ENCODE measurements around the gene FOXP4. TPM values are rescaled to one million over a fixed set of nuclear protein-coding genes. Genes with fewer than 3 reads are reported as not detected.
A peak's percentile ranks its signal among the peaks of the same experiment; 100 is the strongest.

FOXP4 gene
- total RNA-seq, 1 donor from 2014 or later, result 41.9 TPM

GRCh38 chr6:41502566-41502916 is 43.6 kb upstream of the FOXP4 start:
- Mint-ChIP-seq H3K9me3 (ENCODE audit: unreplicated experiment) (peaks cover 4% of the 10 kb centered on the region), H3K27ac (ENCODE audit: unreplicated experiment) (no peak overlapping the region), H3K27me3 (ENCODE audit: low read depth, unreplicated experiment) (peaks cover 28% of the 10 kb centered on the region), H3K36me3 (ENCODE audit: low read depth, unreplicated experiment) (peaks cover 3% of the 10 kb centered on the region), H3K4me1 (ENCODE audit: low read depth, unreplicated experiment) (peaks cover 22% of the 10 kb centered on the region), H3K4me3 (ENCODE audit: unreplicated experiment) (no peak overlapping the region)
- Histone ChIP-seq H3K27me3 (ENCODE audit: insufficient read depth, low read length) (peaks cover 14% of the 10 kb centered on the region), H4K20me1 (ENCODE audit: insufficient read depth, low read length) (no peaks in the 10 kb centered on the region), H2AFZ (ENCODE audit: low read depth, low read length) (peak overlapping the region; percentile 39), H3K9ac (ENCODE audit: low read length) (no peak overlapping the region), H3K36me3 (ENCODE audit: insufficient read depth, low read length) (no peaks in the 10 kb centered on the region), H3K9me3 (ENCODE audit: insufficient read depth, low read depth, low read length) (no peaks in the 10 kb centered on the region), H3K27ac (ENCODE audit: low read depth, low read length) (no peak overlapping the region), H3K79me2 (ENCODE audit: insufficient read depth, low read length) (no peaks in the 10 kb centered on the region), H3K4me3 (ENCODE audit: insufficient read depth, low read depth, low read length) (no peak overlapping the region), H3K4me1 (ENCODE audit: insufficient read depth, low read length) (peaks cover 34% of the 10 kb centered on the region), H3K4me2 (ENCODE audit: low read length) (peak overlapping the region; percentile 78)
- DNase-seq (ENCODE audit: low read depth) (no peak), FAIRE-seq (no peak)
- TF ChIP-seq EZH2 (IDR thresholded peaks at IDR 0.05; ENCODE audit: insufficient read depth, low read length) (no peak), CTCF (IDR thresholded peaks at IDR 0.05; ENCODE audit: insufficient read depth, low read depth, low read length) (no peak)

- Histone ChIP-seq H3K79me2 (ENCODE audit: insufficient read depth, low read length) (no peaks in the 10 kb centered on the region), H2AFZ (ENCODE audit: low read depth, low read length) (peak overlapping the region; percentile 39), H3K4me1 (ENCODE audit: insufficient read depth, low read length) (peaks cover 28% of the 10 kb centered on the region), H3K36me3 (ENCODE audit: insufficient read depth, low read length) (no peaks in the 10 kb centered on the region), H3K9me3 (ENCODE audit: insufficient read depth, low read depth, low read length) (no peaks in the 10 kb centered on the region), H3K27ac (ENCODE audit: low read depth, low read length) (peak overlapping the region; percentile 26), H3K4me3 (ENCODE audit: insufficient read depth, low read depth, low read length) (peak overlapping the region; percentile 42), H3K4me2 (ENCODE audit: low read length) (peak overlapping the region; percentile 78), H3K9ac (ENCODE audit: low read length) (peak overlapping the region; percentile 56), H3K27me3 (ENCODE audit: insufficient read depth, low read length) (peaks cover 19% of the 10 kb centered on the region), H4K20me1 (ENCODE audit: insufficient read depth, low read length) (no peaks in the 10 kb centered on the region)
- Mint-ChIP-seq H3K27ac (ENCODE audit: unreplicated experiment) (peak overlapping the region; percentile 75), H3K9me3 (ENCODE audit: unreplicated experiment) (peaks cover 7% of the 10 kb centered on the region), H3K36me3 (ENCODE audit: low read depth, unreplicated experiment) (peaks cover 3% of the 10 kb centered on the region), H3K4me3 (ENCODE audit: unreplicated experiment) (peak overlapping the region; percentile 72), H3K4me1 (ENCODE audit: low read depth, unreplicated experiment) (peaks cover 16% of the 10 kb centered on the region), H3K27me3 (ENCODE audit: low read depth, unreplicated experiment) (peaks cover 34% of the 10 kb centered on the region)
- TF ChIP-seq CTCF (IDR thresholded peaks at IDR 0.05; ENCODE audit: insufficient read depth, low read depth, low read length) (no peak), EZH2 (IDR thresholded peaks at IDR 0.05; ENCODE audit: insufficient read depth, low read length) (no peak)
- peak; percentile 18 for DNase-seq (ENCODE audit: low read depth)
- no peak for FAIRE-seq
Observed at GRCh38 chr6:41502917-41503671, 43.1 kb upstream of the FOXP4 start.

All from astrocyte (in vitro differentiated cells and primary cell).